NCI-H187 (cell line): Measurements from ENCODE around the gene HTT.
A peak's percentile ranks its signal among the peaks of the same experiment; 100 is the strongest.

ENCODE experiments used
- DNase-seq, 2 experiments: peaks; one replicate each; lab custom pipeline; 2025; lab: John Stamatoyannopoulos, UW

The HTT gene

GRCh38 chr4:3248811-3249661 lies 174.6 kb downstream of the HTT start, which contains the start of gene MSANTD1:
MSANTD1 (plus strand) TSS chr4:3249159; CDS start chr4:3249223, 64 bp downstream.
- no peak for DNase-seq

DNA sequence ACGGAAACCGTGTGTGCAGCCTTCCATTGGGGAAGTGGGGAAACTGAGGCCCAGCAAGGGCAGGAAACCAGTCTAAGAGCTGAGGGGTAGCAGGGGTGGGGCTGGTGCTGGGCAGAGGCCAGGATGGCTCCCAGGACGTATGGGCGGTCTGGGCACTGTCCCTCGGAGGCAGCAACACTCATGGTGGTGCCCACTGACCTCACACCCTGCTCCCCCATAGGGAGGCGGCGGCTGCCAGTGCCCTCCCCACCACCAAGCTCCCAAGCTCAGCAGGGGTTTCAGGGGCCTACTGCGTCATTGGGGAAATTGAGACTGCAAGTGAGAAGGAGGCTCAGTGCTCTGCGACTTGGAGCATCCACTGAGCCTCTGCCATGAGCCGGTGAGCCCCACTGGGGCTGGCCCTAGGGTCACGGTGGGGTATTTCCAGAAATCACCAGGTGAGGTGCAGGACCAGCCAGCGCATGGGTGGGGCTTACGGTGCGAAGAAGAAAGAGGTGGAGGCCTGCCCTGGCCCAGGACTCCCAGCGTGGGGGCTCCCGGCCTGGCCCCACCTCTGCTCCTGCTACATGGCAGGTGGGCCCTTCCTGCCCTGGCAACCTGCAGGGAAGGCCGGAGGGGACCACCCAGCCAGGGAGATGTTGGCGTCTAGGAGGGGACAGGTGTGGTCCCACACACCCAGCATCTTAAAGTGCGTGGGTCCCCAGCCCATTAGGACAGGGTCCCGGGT lies 175.4 kb downstream of the HTT start:
- no peak for DNase-seq

GRCh38 chr4:3250438-3250955 lies 176.0 kb downstream of the HTT start:
- DNase-seq: peak in 1 of 2 experiments; percentile 68

- peak; percentile 83 to 85 for DNase-seq
Observed at GRCh38 chr4:3250956-3251690, 176.6 kb downstream of the HTT start.

GRCh38 chr4:3251691-3252479 lies 177.4 kb downstream of the HTT start:
- DNase-seq: no peak

DNA sequence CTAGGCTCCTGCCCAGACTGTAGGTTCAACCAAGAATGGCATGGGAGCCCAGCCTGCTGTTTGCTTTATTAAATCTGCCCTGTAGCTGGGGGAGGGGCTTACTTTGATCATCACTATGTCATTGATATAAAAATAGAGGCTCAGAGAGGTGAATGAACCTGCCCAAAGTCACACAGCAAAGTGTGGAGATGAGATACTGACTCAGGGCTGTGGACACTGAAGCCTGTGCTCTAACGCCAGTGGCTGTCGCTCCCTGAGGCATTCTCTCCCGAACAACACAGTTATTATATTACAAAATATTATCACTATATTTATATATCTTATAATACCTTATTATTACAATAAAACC lies 178.0 kb downstream of the HTT start:
- DNase-seq: no peak

- DNase-seq: no peak
Observed at GRCh38 chr4:3252831-3253641, 178.6 kb downstream of the HTT start.

DNA sequence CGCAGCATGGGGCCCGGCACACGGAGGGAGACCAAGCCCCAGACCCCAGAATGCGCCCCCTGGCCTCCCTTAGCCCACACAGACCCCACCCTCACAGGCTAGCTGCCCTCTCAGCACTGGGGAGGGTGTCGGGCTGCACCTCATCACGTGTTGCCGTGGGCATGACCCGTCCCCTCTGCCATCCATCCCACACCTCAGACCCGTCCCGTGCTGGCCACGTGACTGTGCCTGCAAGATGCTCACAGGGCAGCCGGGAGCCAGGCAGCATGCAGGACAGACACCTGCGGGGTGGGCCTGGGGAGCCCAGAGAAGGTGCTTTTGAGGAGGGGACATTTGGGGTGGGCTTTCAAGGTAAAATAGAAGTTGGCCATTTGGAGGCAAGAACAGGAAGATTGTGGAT lies 179.3 kb downstream of the HTT start:
- DNase-seq: no peak

GRCh38 chr4:3254302-3255131 lies 180.0 kb downstream of the HTT start:
- no peak for DNase-seq

DNA sequence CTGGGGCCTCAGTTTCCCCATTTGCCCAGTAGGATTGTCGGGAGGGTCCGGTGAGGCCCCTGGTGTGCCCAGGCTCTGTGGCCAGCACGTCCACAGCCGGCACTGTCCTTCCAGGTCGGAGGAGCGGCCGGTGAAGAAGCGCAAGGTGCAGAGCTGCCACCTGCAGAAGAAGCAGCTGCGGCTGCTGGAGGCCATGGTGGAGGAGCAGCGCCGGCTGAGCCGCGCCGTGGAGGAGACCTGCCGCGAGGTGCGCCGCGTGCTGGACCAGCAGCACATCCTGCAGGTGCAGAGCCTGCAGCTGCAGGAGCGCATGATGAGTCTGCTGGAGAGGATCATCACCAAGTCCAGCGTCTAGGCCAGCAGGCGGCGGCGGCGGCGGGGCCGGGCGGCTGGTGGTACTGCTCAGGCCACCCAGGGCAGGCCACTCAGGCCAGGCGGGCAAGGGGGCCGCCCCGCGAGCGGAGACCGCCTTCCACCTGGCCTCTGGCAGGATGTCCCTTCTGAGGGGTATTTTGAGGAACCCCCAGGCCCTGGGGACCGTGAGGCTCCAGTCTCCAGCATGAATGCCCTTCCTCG lies 181.2 kb downstream of the HTT start:
- no peak for DNase-seq

GRCh38 chr4:3256230-3257102 lies 182.0 kb downstream of the HTT start:
- DNase-seq: no peak

GRCh38 chr4:3257103-3257555 lies 182.6 kb downstream of the HTT start:
- DNase-seq: peak; percentile 58 to 61

DNA sequence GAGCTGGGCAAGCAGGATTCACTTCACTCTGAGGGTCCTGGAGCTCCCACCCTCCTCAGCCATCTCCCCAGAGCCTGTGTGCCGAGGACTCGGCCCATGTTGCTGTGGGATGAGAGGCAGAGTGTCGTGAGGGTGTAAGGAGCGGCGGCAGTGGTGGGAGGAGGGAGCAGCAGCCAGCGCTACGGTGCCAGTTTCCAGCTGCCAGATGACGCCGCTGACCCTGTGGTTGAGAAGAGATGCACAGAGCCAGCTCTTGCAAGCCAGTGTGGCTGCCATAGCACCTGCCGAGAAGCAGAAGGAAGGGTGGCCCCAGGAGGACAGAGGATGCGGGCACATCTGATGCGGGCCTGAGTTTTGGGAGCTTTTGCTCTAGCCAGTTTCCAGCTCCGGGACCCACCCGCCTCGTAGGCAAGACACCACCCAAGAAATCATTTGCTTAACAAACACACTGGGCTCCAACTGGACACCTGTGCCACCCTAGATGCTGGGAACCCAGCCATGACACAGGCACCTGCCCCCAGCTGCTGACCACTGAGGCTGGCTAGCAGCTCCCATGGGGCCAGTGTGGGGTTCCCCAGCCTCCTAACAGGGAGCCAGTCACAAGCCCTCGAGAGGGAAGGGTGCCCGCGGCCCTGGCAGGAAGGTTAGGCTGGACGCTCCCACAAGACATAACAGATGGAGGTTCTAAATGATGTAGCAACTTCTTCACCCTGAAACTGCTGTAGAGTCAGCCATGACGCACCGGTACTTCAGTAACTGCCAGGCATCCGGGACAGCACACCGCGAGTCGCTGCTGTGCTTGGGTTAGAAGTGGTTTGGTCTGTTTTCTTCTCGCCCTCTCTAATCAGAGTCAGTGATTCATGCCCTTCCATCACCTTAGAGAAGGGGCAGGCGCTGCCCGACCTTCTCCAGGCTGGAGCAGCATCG lies 183.3 kb downstream of the HTT start:
- peak in 1 of 2 experiments; percentile 57 for DNase-seq

DNA sequence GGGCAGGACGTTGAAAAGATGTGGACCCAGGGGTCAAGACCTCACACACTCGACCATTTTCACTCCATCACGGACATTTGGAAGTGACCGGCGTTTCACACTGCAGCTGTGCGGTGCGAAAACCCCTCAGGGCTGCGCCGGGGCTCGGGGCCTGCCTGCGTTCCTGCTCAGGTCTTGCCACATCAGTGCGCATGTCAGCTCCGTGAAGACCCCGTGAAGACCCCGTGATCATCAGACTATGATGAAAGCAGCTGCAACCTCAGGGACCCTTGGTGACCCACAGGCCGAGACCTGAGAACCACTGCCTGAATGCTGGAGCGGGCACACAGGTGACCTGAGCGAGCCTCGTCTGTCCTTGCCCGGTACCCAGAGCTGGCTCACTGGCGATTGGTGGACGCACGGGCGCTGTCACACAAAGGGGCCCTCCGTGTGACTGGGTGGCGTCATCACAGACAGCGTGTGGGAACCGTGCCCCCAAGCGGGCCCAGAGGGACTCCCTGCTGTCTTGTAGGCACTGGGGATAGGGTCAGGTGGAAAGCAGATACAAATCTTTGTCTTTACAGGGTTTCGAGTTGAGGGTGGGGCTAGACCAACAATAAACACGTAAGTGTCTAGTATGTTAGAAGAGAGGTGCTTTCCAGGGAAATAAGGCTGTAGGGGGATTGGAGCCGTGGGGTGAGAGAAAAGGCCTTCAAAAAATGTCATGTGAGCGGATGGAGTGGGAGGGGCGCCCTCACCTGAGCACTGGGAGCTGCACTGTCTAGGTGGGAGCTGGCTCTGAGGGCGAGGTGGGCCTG lies 187.1 kb downstream of the HTT start:
- no peak for DNase-seq

GRCh38 chr4:3262208-3263052 lies 187.9 kb downstream of the HTT start:
- no peak for DNase-seq
